Measurements from ENCODE around the gene SH2D2A. TPM values are rescaled to one million over a fixed set of nuclear protein-coding genes. Genes with fewer than 3 reads are reported as not detected.
A peak's percentile ranks its signal among the peaks of the same experiment; 100 is the strongest.

SH2D2A gene
- total and polyA plus RNA-seq, 8 donors: 0.61 to 19.9 (median 1.5) TPM; not detected in 2

GRCh38 chr1:156836041-156836654 is 19.5 kb upstream of the SH2D2A start:
- no peak for DNase-seq
- 49 to 67% (median 65%) methylated on average over 5 of the region's 5 CpGs for WGBS, 5 donors
- Histone ChIP-seq H3K27ac (no peak overlapping the region), H3K4me3 (no peak overlapping the region), H3K36me3 (no peaks in the 10 kb centered on the region), H3K9me3 (no peaks in the 10 kb centered on the region), H3K27me3 (peaks cover 0 to 82% (median 21%) of the 10 kb centered on the region in 3 donors), H3K4me1 (no peaks in the 10 kb centered on the region)
- no peak for TF ChIP-seq POLR2AphosphoS5 (IDR thresholded peaks at IDR 0.05)
- no peak for TF ChIP-seq EP300 (IDR thresholded peaks at IDR 0.05)
- TF ChIP-seq POLR2A (IDR thresholded peaks at IDR 0.05): no peak
- no peak for TF ChIP-seq CTCF (IDR thresholded peaks at IDR 0.05)
- intact Hi-C loops (cut with DNase I; ENCODE audit: low total_unique reads): no loop called here

DNA sequence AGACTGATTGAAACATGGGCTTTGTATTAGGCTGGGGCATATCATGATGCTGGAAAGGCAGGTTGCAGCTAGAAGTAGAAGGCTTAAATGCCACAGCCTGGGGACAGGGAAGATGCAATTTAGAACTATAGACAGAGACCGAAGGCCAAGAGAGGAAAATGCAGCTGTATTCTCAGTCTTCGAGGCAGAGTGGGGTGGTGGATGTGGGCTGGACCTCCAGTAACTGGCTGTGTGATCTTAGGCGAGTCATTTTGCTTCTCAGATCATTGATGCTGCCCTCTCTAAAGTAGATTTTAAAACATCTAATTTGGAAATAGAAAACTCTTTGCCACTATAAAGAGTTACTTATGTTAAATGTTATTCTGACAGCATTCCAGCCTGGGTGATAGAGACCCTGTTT is 17.7 kb upstream of the SH2D2A start:
- WGBS, 5 donors: 69 to 79% (median 77%) methylated on average over 3 of the region's 3 CpGs
- no peak overlapping the region for H3K27ac ChIP-seq
- no peaks in the 10 kb centered on the region for H3K4me1 ChIP-seq
- H3K27me3 ChIP-seq: peaks cover 0 to 69% (median 9%) of the 10 kb centered on the region in 3 donors
- no peaks in the 10 kb centered on the region for H3K36me3 ChIP-seq
- no peak for TF ChIP-seq CTCF (IDR thresholded peaks at IDR 0.05)
- no peak for TF ChIP-seq EP300 (IDR thresholded peaks at IDR 0.05)
- no peak for TF ChIP-seq POLR2AphosphoS5 (IDR thresholded peaks at IDR 0.05)
- TF ChIP-seq POLR2A (IDR thresholded peaks at IDR 0.05): no peak
- DNase-seq: no peak
- H3K4me3 ChIP-seq: no peak overlapping the region
- no peaks in the 10 kb centered on the region for H3K9me3 ChIP-seq
- intact Hi-C loops (cut with DNase I; ENCODE audit: low total_unique reads): no loop called here

- 38 to 47% (median 41%) methylated on average over 2 of the region's 2 CpGs for WGBS, 5 donors
- Histone ChIP-seq H3K27me3 (peaks cover 0 to 62% (median 4%) of the 10 kb centered on the region in 3 donors), H3K9me3 (no peaks in the 10 kb centered on the region), H3K36me3 (no peaks in the 10 kb centered on the region), H3K4me1 (no peaks in the 10 kb centered on the region), H3K4me3 (no peak overlapping the region), H3K27ac (no peak overlapping the region)
- no peak for TF ChIP-seq POLR2A (IDR thresholded peaks at IDR 0.05)
- no peak for TF ChIP-seq CTCF (IDR thresholded peaks at IDR 0.05)
- TF ChIP-seq POLR2AphosphoS5 (IDR thresholded peaks at IDR 0.05): no peak
- TF ChIP-seq EP300 (IDR thresholded peaks at IDR 0.05): no peak
- DNase-seq: peak in 1 of 2 donors; percentile 52
- intact Hi-C loops (cut with DNase I; ENCODE audit: low total_unique reads): no loop called here
Observed at GRCh38 chr1:156833603-156834002, 17.0 kb upstream of the SH2D2A start.

- Histone ChIP-seq H3K27me3 (peaks cover 0 to 50% (median 4%) of the 10 kb centered on the region in 3 donors), H3K27ac (no peak overlapping the region), H3K4me3 (no peak overlapping the region), H3K9me3 (no peaks in the 10 kb centered on the region), H3K36me3 (no peaks in the 10 kb centered on the region), H3K4me1 (no peaks in the 10 kb centered on the region)
- WGBS, 5 donors: 54 to 72% (median 59%) methylated on average over 5 of the region's 5 CpGs
- no peak for DNase-seq
- intact Hi-C loops (cut with DNase I; ENCODE audit: low total_unique reads): no loop called here
- TF ChIP-seq EP300 (IDR thresholded peaks at IDR 0.05) (no peak), POLR2AphosphoS5 (IDR thresholded peaks at IDR 0.05) (no peak), CTCF (IDR thresholded peaks at IDR 0.05) (no peak), POLR2A (IDR thresholded peaks at IDR 0.05) (no peak)
Observed at GRCh38 chr1:156832434-156832833, 15.8 kb upstream of the SH2D2A start.

All from stomach (tissue), 9 donors.